DND-41 (cell line): Measurements from ENCODE around the gene BBS1.

Experiments
- ATAC-seq: fragments of 200-7000 bp; cut with Tn5 transposase; 3 replicates; pipeline ENCODE4 v1.9.1; 2021; ENCODE audit warnings: low read depth; ENCODE audit not compliant: insufficient read depth
- DNase-seq: peaks from one replicate; pipeline ENCODE4 v3.0.0-alpha.2; 2020
- H2AFZ ChIP-seq: 2 replicates; pipeline ENCODE4 v1.6.0; 2012; ENCODE audit warnings: low read depth, low read length
- H3K27ac ChIP-seq: 2 replicates; pipeline ENCODE4 v1.5.1; 2012; ENCODE audit warnings: low read length, inconsistent platforms
- H3K27me3 ChIP-seq: fragments of 200-600 bp; sonication (generic); 2 replicates; pipeline ENCODE4 v1.6.0; 2012; ENCODE audit warnings: low read length, mild to moderate bottlenecking, inconsistent platforms; ENCODE audit not compliant: insufficient read depth, poor library complexity
- H3K36me3 ChIP-seq: 2 replicates; pipeline ENCODE4 v1.5.1; 2012; ENCODE audit warnings: low read length, inconsistent platforms; ENCODE audit not compliant: insufficient read depth
- H3K4me1 ChIP-seq: 2 replicates; pipeline ENCODE4 v1.5.1; 2012; ENCODE audit warnings: mild to moderate bottlenecking, low read length; ENCODE audit not compliant: insufficient read depth
- H3K4me2 ChIP-seq: 2 replicates; pipeline ENCODE4 v1.6.0; 2012; ENCODE audit warnings: mild to moderate bottlenecking, moderate library complexity, low read length, inconsistent platforms; ENCODE audit not compliant: insufficient read depth
- H3K4me3 ChIP-seq, 2 experiments: fragments of 200-600 bp in 1 of 2; shearing (Covaris generic) in 1 of 2; 2 replicates each; pipeline ENCODE4 v1.5.1; 2012 to 2016; ENCODE audit warnings: inconsistent platforms in 2 of 2, low read length in 2 of 2, mild to moderate bottlenecking in 2 of 2, low read depth in 1 of 2, moderate library complexity in 1 of 2
- H3K79me2 ChIP-seq: 2 replicates; pipeline ENCODE4 v1.6.0; 2012; ENCODE audit warnings: low read length, inconsistent platforms; ENCODE audit not compliant: insufficient read depth
- H3K9ac ChIP-seq: 2 replicates; pipeline ENCODE4 v1.6.0; 2012; ENCODE audit warnings: low read depth, mild to moderate bottlenecking, inconsistent platforms, low read length, moderate library complexity
- H3K9me3 ChIP-seq: 2 replicates; pipeline ENCODE4 v1.5.1; 2012; ENCODE audit warnings: low read length, moderate library complexity, mild to moderate bottlenecking, inconsistent platforms; ENCODE audit not compliant: insufficient read depth, severe bottlenecking
- H4K20me1 ChIP-seq: 2 replicates; pipeline ENCODE4 v1.6.0; 2012; ENCODE audit warnings: low read length; ENCODE audit not compliant: insufficient read depth
- EZH2 ChIP-seq: IDR thresholded peaks from 3 replicates; pipeline ENCODE4 v1.6.1; 2012; ENCODE audit warnings: borderline replicate concordance, low read depth, mild to moderate bottlenecking, moderate library complexity, low read length, inconsistent platforms; ENCODE audit not compliant: severe bottlenecking
- TF ChIP-seq, protein P1 (sequence below): IDR thresholded peaks from 2 replicates; pipeline ENCODE4 v1.5.1; 2012; ENCODE audit warnings: borderline replicate concordance, low read length, moderate library complexity, mild to moderate bottlenecking; ENCODE audit not compliant: poor library complexity, severe bottlenecking; ENCODE audit errors: extremely low read depth

BBS1 gene

DNA sequence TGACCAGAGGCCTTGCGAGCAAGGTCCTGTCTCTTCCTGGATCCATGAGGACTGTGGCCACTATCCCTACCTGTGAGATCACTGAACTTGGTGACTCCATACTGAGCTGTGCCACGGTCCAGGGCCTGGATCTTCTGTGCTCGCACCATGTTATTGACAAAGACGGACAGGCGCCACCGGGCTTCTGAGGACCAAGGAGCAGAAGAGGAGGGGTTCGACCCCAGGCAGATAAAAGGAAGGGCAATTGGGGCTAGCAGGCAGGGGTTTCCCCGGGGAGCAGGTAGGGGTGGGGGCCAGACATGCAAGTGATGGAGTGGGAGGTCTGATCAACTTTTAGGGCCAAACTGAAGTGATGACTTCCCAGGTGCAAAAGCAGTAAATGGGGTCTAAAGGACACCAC is 55.8 kb downstream of the BBS1 start:
- Histone ChIP-seq H4K20me1 (no peaks in the 10 kb centered on the region), H2AFZ (no peak overlapping the region), H3K27ac (no peak overlapping the region), H3K4me1 (no peaks in the 10 kb centered on the region), H3K4me2 (no peak overlapping the region), H3K79me2 (no peaks in the 10 kb centered on the region), H3K9me3 (no peaks in the 10 kb centered on the region), H3K9ac (no peak overlapping the region), H3K4me3 (no peak overlapping the region), H3K36me3 (no peaks in the 10 kb centered on the region), H3K27me3 (no peaks in the 10 kb centered on the region)
- ATAC-seq, result no peak
- no peak for DNase-seq
- TF ChIP-seq, protein P1, sequence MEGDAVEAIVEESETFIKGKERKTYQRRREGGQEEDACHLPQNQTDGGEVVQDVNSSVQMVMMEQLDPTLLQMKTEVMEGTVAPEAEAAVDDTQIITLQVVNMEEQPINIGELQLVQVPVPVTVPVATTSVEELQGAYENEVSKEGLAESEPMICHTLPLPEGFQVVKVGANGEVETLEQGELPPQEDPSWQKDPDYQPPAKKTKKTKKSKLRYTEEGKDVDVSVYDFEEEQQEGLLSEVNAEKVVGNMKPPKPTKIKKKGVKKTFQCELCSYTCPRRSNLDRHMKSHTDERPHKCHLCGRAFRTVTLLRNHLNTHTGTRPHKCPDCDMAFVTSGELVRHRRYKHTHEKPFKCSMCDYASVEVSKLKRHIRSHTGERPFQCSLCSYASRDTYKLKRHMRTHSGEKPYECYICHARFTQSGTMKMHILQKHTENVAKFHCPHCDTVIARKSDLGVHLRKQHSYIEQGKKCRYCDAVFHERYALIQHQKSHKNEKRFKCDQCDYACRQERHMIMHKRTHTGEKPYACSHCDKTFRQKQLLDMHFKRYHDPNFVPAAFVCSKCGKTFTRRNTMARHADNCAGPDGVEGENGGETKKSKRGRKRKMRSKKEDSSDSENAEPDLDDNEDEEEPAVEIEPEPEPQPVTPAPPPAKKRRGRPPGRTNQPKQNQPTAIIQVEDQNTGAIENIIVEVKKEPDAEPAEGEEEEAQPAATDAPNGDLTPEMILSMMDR, result no peak
- no peak for TF ChIP-seq EZH2

DNA sequence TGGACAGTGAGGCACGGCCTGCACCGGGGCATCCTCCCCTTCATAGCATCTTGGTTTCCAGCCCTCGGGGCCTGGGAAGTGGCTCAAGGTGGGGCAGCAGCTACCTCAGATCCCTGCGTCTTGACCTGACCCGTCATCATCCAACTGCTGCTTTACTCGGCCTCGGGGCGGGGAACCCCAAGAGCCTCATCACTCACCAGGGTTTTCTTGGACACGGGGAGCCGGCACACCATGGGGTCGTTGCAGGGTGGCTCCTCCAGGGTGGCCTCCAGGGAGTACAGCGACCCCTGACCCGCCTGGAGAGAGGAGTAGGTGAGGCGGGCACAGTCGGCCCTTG is 57.3 kb downstream of the BBS1 start:
- Histone ChIP-seq H3K9ac (no peak overlapping the region), H3K4me1 (no peaks in the 10 kb centered on the region), H3K9me3 (no peaks in the 10 kb centered on the region), H3K4me3 (no peak overlapping the region), H3K27me3 (no peaks in the 10 kb centered on the region), H3K79me2 (no peaks in the 10 kb centered on the region), H3K27ac (no peak overlapping the region), H3K36me3 (no peaks in the 10 kb centered on the region), H2AFZ (no peak overlapping the region), H3K4me2 (no peak overlapping the region), H4K20me1 (no peaks in the 10 kb centered on the region)
- DNase-seq (no peak), ATAC-seq (no peak)
- TF ChIP-seq EZH2, result no peak
- TF ChIP-seq, protein P1, result no peak

DNA sequence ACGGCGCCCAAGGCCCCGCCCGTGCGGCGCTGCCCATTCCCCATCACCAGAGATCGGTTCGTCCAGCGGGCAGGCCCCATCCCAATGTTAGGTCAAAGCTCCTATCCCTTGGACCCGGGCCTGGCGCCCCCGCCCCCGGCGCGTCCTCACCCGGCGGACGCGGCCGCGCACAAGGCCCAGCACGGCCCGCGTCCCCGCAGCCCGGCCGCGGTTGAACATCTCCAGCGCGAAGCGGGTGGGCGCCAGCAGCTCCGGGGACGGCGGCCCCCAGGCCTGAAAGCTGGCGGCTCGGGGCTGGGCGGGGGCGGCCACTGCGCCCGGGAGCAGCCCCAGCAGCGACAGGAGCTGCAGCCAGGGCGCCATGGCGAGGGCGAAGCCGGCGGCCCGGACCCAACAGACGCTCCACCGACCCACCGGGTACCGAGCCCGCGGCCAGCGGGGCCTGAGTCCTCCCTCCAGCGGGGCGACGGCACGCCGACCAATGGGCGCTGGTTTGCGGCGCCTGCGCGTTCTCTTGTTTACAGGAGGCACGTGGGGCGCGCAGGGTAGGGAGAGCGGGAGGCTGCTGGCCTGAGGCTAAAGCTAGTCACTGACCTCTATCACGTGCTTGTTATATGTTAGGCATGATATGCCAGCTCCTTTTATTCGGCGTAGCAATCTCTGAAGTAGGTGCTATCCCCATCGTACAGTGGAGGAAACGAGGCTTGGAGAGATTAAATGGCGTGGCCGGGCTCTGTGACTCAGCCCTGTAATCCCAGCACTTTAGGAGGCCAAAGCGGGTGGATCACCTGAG is 57.9 kb downstream of the BBS1 start, which contains the start of gene CTSF:
Gene CTSF (minus strand): TSS at position 483 of the 793 bp plus-strand sequence. CDS start 120 bp downstream, at position 363.
- Histone ChIP-seq H3K36me3 (no peaks in the 10 kb centered on the region), H4K20me1 (no peaks in the 10 kb centered on the region), H3K9me3 (no peaks in the 10 kb centered on the region), H3K27ac (no peak within 1 kb of the TSS), H3K27me3 (no peaks in the 10 kb centered on the region), H2AFZ (no peak within 1 kb of the TSS), H3K4me2 (no peak within 1 kb of the TSS), H3K79me2 (no peaks in the 10 kb centered on the region), H3K9ac (no peak within 1 kb of the TSS), H3K4me1 (no peaks in the 10 kb centered on the region), H3K4me3 (no peak within 1 kb of the TSS)
- ATAC-seq (no peak), DNase-seq (no peak)
- TF ChIP-seq EZH2, result no peak
- TF ChIP-seq, protein P1, result no peak
